Memory B cell (primary cell): ENCODE measurements around the gene CDH4.

Source experiments
- ATAC-seq: fragments of 150-1000 bp; cut with Tn5 transposase; 2 replicates; pipeline ENCODE4 v1.10.0; 2021; ENCODE audit warnings: low read depth, mild to moderate bottlenecking, moderate library complexity
- DNase-seq, 2 donors: peaks; one replicate each; pipeline ENCODE4 v3.0.0; 2022; ENCODE audit warnings: low spot score in 2 of 2
- H3K27ac Mint-ChIP-seq: one replicate; pipeline ENCODE4 v1.8.0; 2022; ENCODE audit warnings: mild to moderate bottlenecking, moderate library complexity, mixed read lengths
- H3K27me3 Mint-ChIP-seq: one replicate; pipeline ENCODE4 v1.8.0; 2022; ENCODE audit warnings: mixed read lengths
- H3K36me3 Mint-ChIP-seq: one replicate; pipeline ENCODE4 v1.8.0; 2022; ENCODE audit warnings: mild to moderate bottlenecking, mixed read lengths
- H3K4me1 Mint-ChIP-seq: one replicate; pipeline ENCODE4 v1.8.0; 2022; ENCODE audit warnings: mixed read lengths
- H3K4me3 Mint-ChIP-seq: one replicate; pipeline ENCODE4 v1.8.0; 2022; ENCODE audit warnings: mild to moderate bottlenecking, moderate library complexity, mixed read lengths
- H3K9me3 Mint-ChIP-seq: one replicate; pipeline ENCODE4 v1.8.0; 2022; ENCODE audit warnings: mixed read lengths

Gene CDH4

GRCh38 chr20:61861858-61862257 lies 609.8 kb downstream of the CDH4 start:
- DNase-seq (no peak), ATAC-seq (no peak)
- Mint-ChIP-seq H3K9me3 (peaks cover 7% of the 10 kb centered on the region), H3K36me3 (no peaks in the 10 kb centered on the region), H3K4me3 (no peak overlapping the region), H3K27ac (no peak overlapping the region), H3K27me3 (peaks cover 3% of the 10 kb centered on the region), H3K4me1 (no peaks in the 10 kb centered on the region)

GRCh38 chr20:61862881-61863280 lies 610.8 kb downstream of the CDH4 start:
- no peak for DNase-seq
- no peak overlapping the region for H3K4me3 Mint-ChIP-seq
- H3K27me3 Mint-ChIP-seq, result peaks cover 3% of the 10 kb centered on the region
- H3K27ac Mint-ChIP-seq, result no peak overlapping the region
- no peaks in the 10 kb centered on the region for H3K36me3 Mint-ChIP-seq
- ATAC-seq, result no peak
- no peaks in the 10 kb centered on the region for H3K4me1 Mint-ChIP-seq
- peaks cover 7% of the 10 kb centered on the region for H3K9me3 Mint-ChIP-seq

GRCh38 chr20:61864481-61864880 lies 612.4 kb downstream of the CDH4 start:
- no peak overlapping the region for H3K27ac Mint-ChIP-seq
- no peak for DNase-seq
- H3K9me3 Mint-ChIP-seq, result peaks cover 7% of the 10 kb centered on the region
- H3K4me1 Mint-ChIP-seq, result no peaks in the 10 kb centered on the region
- no peaks in the 10 kb centered on the region for H3K36me3 Mint-ChIP-seq
- no peak overlapping the region for H3K4me3 Mint-ChIP-seq
- H3K27me3 Mint-ChIP-seq, result peaks cover 3% of the 10 kb centered on the region
- ATAC-seq, result no peak

- H3K4me3 Mint-ChIP-seq, result no peak overlapping the region
- no peak for ATAC-seq
- peaks cover 3% of the 10 kb centered on the region for H3K27me3 Mint-ChIP-seq
- H3K36me3 Mint-ChIP-seq, result no peaks in the 10 kb centered on the region
- H3K27ac Mint-ChIP-seq, result no peak overlapping the region
- no peaks in the 10 kb centered on the region for H3K4me1 Mint-ChIP-seq
- DNase-seq, result no peak
- H3K9me3 Mint-ChIP-seq, result peaks cover 7% of the 10 kb centered on the region
Observed at GRCh38 chr20:61865353-61865752, 613.3 kb downstream of the CDH4 start.

- ATAC-seq (no peak), DNase-seq (no peak)
- Mint-ChIP-seq H3K4me1 (no peaks in the 10 kb centered on the region), H3K36me3 (no peaks in the 10 kb centered on the region), H3K27me3 (peaks cover 3% of the 10 kb centered on the region), H3K27ac (no peak overlapping the region), H3K9me3 (peaks cover 7% of the 10 kb centered on the region), H3K4me3 (no peak overlapping the region)
Observed at GRCh38 chr20:61866165-61866564, 614.1 kb downstream of the CDH4 start.

GRCh38 chr20:61868006-61868405 lies 615.9 kb downstream of the CDH4 start:
- ATAC-seq (no peak), DNase-seq (no peak)
- Mint-ChIP-seq H3K36me3 (no peaks in the 10 kb centered on the region), H3K4me1 (no peaks in the 10 kb centered on the region), H3K27me3 (peaks cover 3% of the 10 kb centered on the region), H3K9me3 (peaks cover 7% of the 10 kb centered on the region), H3K27ac (no peak overlapping the region), H3K4me3 (no peak overlapping the region)

- Mint-ChIP-seq H3K9me3 (peaks cover 7% of the 10 kb centered on the region), H3K4me3 (no peak overlapping the region), H3K27me3 (peaks cover 3% of the 10 kb centered on the region), H3K4me1 (no peaks in the 10 kb centered on the region), H3K36me3 (no peaks in the 10 kb centered on the region), H3K27ac (no peak overlapping the region)
- ATAC-seq (no peak), DNase-seq (no peak)
Observed at GRCh38 chr20:61868466-61869090, 616.5 kb downstream of the CDH4 start.

- peaks cover 7% of the 10 kb centered on the region for H3K9me3 Mint-ChIP-seq
- H3K27me3 Mint-ChIP-seq, result peaks cover 3% of the 10 kb centered on the region
- ATAC-seq, result no peak
- no peak overlapping the region for H3K4me3 Mint-ChIP-seq
- H3K27ac Mint-ChIP-seq, result no peak overlapping the region
- DNase-seq, result no peak
- H3K36me3 Mint-ChIP-seq, result no peaks in the 10 kb centered on the region
- no peaks in the 10 kb centered on the region for H3K4me1 Mint-ChIP-seq
Observed at GRCh38 chr20:61869750-61870507, 617.9 kb downstream of the CDH4 start.

GRCh38 chr20:61871160-61871559 lies 619.1 kb downstream of the CDH4 start:
- Mint-ChIP-seq H3K27me3 (no peaks in the 10 kb centered on the region), H3K4me3 (no peak overlapping the region), H3K27ac (no peak overlapping the region), H3K9me3 (no peaks in the 10 kb centered on the region), H3K36me3 (no peaks in the 10 kb centered on the region), H3K4me1 (no peaks in the 10 kb centered on the region)
- no peak for DNase-seq
- ATAC-seq, result no peak

GRCh38 chr20:61871913-61872312 lies 619.9 kb downstream of the CDH4 start:
- Mint-ChIP-seq H3K4me1 (no peaks in the 10 kb centered on the region), H3K9me3 (no peaks in the 10 kb centered on the region), H3K27me3 (no peaks in the 10 kb centered on the region), H3K36me3 (no peaks in the 10 kb centered on the region), H3K27ac (no peak overlapping the region), H3K4me3 (no peak overlapping the region)
- ATAC-seq (no peak), DNase-seq (no peak)

- H3K9me3 Mint-ChIP-seq, result no peaks in the 10 kb centered on the region
- DNase-seq, result no peak
Observed at GRCh38 chr20:61872371-61872900, 620.4 kb downstream of the CDH4 start.

GRCh38 chr20:61873651-61874420 lies 621.8 kb downstream of the CDH4 start:
- ATAC-seq (no peak), DNase-seq (no peak)
- Mint-ChIP-seq H3K9me3 (no peaks in the 10 kb centered on the region), H3K36me3 (no peaks in the 10 kb centered on the region), H3K27ac (no peak overlapping the region), H3K4me3 (no peak overlapping the region), H3K27me3 (no peaks in the 10 kb centered on the region), H3K4me1 (no peaks in the 10 kb centered on the region)

More at GRCh38 chr20:61872371-61872900, 620.4 kb downstream of the CDH4 start:
- Mint-ChIP-seq H3K27me3 (no peaks in the 10 kb centered on the region), H3K4me1 (no peaks in the 10 kb centered on the region), H3K36me3 (no peaks in the 10 kb centered on the region), H3K4me3 (no peak overlapping the region), H3K27ac (no peak overlapping the region)
- ATAC-seq, result no peak

- no peaks in the 10 kb centered on the region for H3K4me1 Mint-ChIP-seq
- H3K27me3 Mint-ChIP-seq, result no peaks in the 10 kb centered on the region
- no peak overlapping the region for H3K27ac Mint-ChIP-seq
- ATAC-seq (no peak), DNase-seq (no peak)
- H3K36me3 Mint-ChIP-seq, result no peaks in the 10 kb centered on the region
- H3K9me3 Mint-ChIP-seq, result no peaks in the 10 kb centered on the region
- no peak overlapping the region for H3K4me3 Mint-ChIP-seq
Observed at GRCh38 chr20:61874421-61875068, 622.5 kb downstream of the CDH4 start.
